HG02973 (cell line): ENCODE data around the gene IDH2.
"Not testable (repeated sequence)": the region's sequence is repeated elsewhere in the genome, so short reads cannot be mapped to it uniquely, and the experiment has no call there.

Experiments used
- ATAC-seq: cut with Tn5 transposase; IDR thresholded peaks from one replicate; pipeline ENCODE4 v1.9.1; 2021; ENCODE audit warnings: moderate library complexity; ENCODE audit not compliant: unreplicated experiment

IDH2 gene

GRCh38 chr15:90115783-90116182 lies 13.5 kb upstream of the IDH2 start:
- ATAC-seq, result no peak

GRCh38 chr15:90114451-90114901 lies 12.2 kb upstream of the IDH2 start:
- ATAC-seq, result no peak

- ATAC-seq, result no peak
These were observed 10.9 kb upstream of the IDH2 start for GRCh38 chr15:90113166-90113565.

- not testable (repeated sequence) for ATAC-seq
These were observed 7.0 kb upstream of the IDH2 start for GRCh38 chr15:90109163-90109751.

GRCh38 chr15:90108038-90108437 lies 5.8 kb upstream of the IDH2 start:
- not testable (repeated sequence) for ATAC-seq

GRCh38 chr15:90106522-90107117 lies 4.4 kb upstream of the IDH2 start:
- no peak for ATAC-seq

- no peak for ATAC-seq
These were observed 3.3 kb upstream of the IDH2 start for GRCh38 chr15:90105521-90105920.

- no peak for ATAC-seq
These were observed 2.3 kb upstream of the IDH2 start for GRCh38 chr15:90104551-90104950.

- no peak for ATAC-seq
These were observed 1.5 kb upstream of the IDH2 start for GRCh38 chr15:90103701-90104329.

GRCh38 chr15:90101130-90101968 lies 919 bp downstream of the IDH2 start:
- no peak for ATAC-seq

GRCh38 chr15:90099868-90100831 lies 2.1 kb downstream of the IDH2 start:
- ATAC-seq, result no peak

GRCh38 chr15:90099072-90099867 lies 3.0 kb downstream of the IDH2 start:
- ATAC-seq, result peak; percentile 21

- ATAC-seq, result peak; percentile 58
These were observed 4.8 kb downstream of the IDH2 start for GRCh38 chr15:90097475-90097874.

GRCh38 chr15:90095521-90095959 lies 6.7 kb downstream of the IDH2 start:
- ATAC-seq, result no peak

GRCh38 chr15:90091156-90091931 lies 10.9 kb downstream of the IDH2 start:
- ATAC-seq, result no peak

- ATAC-seq, result no peak
These were observed 11.9 kb downstream of the IDH2 start for GRCh38 chr15:90090226-90090848.

- ATAC-seq, result no peak
These were observed 14.7 kb downstream of the IDH2 start for GRCh38 chr15:90087454-90088154.

- ATAC-seq, result no peak
These were observed 15.4 kb downstream of the IDH2 start for GRCh38 chr15:90086868-90087268.
